GM12875 (cell line): Measurements from ENCODE around the gene UIMC1.
A peak's percentile ranks its signal among the peaks of the same experiment; 100 is the strongest.
"Not testable (repeated sequence)": the region's sequence is repeated elsewhere in the genome, so short reads cannot be mapped to it uniquely, and the experiment has no call there.

Experiments
- H3K4me3 ChIP-seq: one replicate; pipeline ENCODE4 v1.5.1; 2011; ENCODE audit warnings: low read depth, low read length, control low read depth
- TF ChIP-seq, protein P1 (sequence below): IDR thresholded peaks from 2 replicates; pipeline ENCODE4 v1.5.1; 2011; ENCODE audit warnings: low read depth, mild to moderate bottlenecking, control low read depth, inconsistent platforms, low read length, moderate library complexity, borderline replicate concordance; ENCODE audit not compliant: insufficient read depth

Gene UIMC1

DNA sequence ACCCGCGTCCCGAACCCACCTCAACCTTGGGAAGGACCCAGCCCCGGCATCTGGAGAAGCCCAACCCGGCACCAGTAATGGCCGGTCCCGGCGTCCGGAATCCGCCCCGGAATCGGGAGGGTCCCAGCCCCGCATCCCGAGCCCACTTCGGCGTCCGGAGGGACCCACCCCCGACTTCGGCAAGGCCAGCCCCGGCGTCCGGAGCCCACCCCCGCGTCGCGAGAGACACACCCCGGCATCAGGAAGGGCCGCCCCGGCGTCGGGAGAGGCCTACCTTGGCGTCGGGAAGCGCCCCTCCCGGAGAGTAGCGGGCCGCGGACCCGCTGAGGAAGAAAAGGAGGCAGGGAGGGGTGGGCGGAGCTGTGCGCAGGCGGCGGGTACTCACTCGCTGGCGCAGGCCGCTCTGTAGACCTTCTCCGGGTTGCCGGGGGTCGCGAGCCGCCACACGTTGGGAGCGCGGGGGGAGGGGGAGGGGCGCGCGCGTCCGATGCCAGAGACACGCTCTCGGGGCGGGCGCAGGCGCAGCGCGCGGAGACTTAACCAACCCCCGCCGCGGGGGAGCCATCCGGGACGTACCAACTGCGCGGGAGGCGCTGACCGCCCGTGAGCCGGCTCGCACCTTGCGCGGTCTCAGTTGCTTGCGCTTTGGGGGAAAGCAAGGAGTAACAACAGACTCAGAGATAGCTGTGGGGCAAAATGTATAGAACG is at the start of gene UIMC1:
Gene UIMC1 (minus strand): TSS at position 515 of the 708 bp plus-strand sequence. CDS start 24,164 bp downstream, outside the sequence.
- H3K4me3 ChIP-seq = peak within 1 kb of the TSS; percentile 99
- TF ChIP-seq, protein P1, sequence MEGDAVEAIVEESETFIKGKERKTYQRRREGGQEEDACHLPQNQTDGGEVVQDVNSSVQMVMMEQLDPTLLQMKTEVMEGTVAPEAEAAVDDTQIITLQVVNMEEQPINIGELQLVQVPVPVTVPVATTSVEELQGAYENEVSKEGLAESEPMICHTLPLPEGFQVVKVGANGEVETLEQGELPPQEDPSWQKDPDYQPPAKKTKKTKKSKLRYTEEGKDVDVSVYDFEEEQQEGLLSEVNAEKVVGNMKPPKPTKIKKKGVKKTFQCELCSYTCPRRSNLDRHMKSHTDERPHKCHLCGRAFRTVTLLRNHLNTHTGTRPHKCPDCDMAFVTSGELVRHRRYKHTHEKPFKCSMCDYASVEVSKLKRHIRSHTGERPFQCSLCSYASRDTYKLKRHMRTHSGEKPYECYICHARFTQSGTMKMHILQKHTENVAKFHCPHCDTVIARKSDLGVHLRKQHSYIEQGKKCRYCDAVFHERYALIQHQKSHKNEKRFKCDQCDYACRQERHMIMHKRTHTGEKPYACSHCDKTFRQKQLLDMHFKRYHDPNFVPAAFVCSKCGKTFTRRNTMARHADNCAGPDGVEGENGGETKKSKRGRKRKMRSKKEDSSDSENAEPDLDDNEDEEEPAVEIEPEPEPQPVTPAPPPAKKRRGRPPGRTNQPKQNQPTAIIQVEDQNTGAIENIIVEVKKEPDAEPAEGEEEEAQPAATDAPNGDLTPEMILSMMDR = no peak

DNA sequence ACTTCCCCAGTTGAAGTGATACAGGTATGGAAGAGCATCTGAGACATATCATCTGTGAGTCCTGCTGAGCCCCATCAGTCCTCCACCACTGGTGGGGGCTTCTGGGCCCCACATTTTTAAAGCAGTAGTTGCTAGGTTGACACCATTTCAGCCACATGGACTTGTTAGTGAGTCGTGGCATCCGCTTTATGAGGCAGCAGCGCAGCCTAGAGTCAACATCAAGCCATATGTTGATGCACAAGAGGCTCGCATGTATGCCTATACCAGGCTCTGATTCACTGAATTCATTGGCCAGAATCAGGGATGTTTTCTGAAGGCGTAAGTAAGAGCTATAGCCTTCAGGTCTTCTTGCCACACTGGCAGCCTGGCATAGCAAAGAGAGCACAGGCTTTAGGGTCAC is 42.7 kb upstream of the UIMC1 start:
- no peak overlapping the region for H3K4me3 ChIP-seq
- TF ChIP-seq, protein P1 = no peak

DNA sequence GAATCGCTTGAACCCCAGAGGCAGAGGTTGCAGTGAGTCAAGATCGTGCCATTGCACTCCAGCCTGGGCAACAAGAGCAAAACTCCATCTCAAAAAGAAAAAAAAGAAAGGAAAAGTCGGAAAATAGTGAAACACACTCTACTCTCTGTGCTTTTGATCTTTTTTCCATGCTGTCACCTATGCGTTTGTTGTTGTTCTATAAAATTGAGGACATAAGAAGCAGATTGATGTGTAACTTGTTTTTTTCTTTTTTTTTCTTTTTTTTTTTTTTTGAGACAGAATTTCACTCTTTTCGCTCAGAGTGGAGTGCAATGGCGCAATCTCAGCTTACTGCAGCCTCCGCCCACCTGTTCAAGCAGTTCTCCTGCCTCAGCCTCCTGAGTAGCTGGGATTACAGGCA is 42.0 kb upstream of the UIMC1 start:
- H3K4me3 ChIP-seq = not testable (repeated sequence)

DNA sequence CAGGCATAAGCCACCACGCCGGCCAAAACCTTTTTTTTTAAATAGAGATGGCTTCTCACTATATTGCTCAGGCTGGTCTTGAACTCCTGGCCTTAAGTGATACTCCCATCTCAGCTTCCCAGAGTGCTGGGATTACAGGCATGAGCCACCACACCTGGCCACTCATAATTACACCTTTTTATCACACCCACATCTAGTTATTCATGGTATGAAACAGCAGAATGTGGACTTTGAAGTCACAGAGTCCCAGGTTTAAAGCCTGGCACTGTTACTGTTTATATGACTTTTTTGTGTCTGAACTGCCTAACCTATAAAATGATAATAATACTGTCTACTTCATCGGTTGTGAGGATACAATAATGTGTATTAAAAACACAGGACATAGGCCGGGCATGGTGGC is 39.1 kb upstream of the UIMC1 start:
- TF ChIP-seq, protein P1 = no peak
- H3K4me3 ChIP-seq = no peak overlapping the region

DNA sequence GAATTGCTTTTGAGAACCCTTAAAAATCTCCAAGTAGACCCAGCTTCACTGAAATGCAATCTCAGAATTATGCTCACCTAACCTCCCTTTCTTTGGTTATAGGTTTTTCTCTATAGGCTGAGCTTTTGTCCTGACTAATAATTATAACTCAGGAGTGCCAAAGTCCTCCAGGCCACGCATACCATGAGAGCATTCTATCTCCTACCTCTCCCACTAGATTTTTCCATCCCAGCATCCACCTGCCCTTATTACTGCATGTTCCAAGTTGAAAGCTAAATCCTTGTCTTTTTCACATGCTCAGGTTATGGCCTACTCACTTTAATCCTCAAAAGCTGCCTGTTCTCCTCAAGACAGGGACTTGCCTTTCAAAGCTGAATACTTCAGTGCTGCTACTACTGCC is 38.1 kb upstream of the UIMC1 start:
- no peak overlapping the region for H3K4me3 ChIP-seq
- TF ChIP-seq, protein P1 = no peak

DNA sequence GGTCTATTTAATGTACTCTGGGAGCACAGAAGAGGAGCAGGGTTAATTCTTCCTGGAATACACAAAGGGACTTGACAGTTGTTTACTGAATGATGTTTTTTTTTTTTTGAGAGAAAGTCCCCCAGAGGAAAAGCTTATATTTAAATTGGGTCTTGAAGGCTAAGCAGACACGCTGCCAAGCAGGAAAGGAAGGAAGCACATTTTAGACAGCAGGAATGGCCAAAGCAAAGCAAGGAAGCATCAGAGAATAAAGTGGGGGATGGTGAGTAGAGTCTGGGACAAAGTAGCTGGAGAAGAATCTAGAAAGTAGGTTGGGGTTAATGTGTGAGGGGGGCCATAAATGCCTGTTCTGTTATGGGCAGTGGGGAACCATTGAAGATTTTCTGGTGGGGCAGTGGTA is 37.4 kb upstream of the UIMC1 start:
- H3K4me3 ChIP-seq = no peak overlapping the region
- TF ChIP-seq, protein P1 = no peak

DNA sequence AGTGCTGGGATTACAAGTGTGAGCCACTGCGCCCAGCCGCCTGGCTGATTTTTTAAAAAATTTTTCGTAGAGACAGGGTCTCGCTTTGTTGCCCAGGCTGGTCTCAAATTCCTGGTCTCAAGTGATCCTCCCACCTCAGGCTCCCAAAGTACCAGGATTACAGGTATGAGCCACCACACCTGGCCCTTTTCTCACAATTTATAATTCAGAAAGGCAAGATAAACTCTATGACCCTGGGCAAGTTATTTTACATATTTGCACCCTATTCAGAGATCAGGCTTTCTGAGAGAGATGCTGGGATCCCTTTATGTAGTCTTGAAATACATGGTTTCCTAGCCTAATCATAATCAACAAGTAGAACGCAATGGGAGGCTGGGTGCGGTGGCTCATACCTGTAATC is 36.5 kb upstream of the UIMC1 start:
- TF ChIP-seq, protein P1 = no peak
- no peak overlapping the region for H3K4me3 ChIP-seq
